ENCODE data around the gene ANKRD34A.
A peak's percentile ranks its signal among the peaks of the same experiment; 100 is the strongest.

Gene ANKRD34A

DNA sequence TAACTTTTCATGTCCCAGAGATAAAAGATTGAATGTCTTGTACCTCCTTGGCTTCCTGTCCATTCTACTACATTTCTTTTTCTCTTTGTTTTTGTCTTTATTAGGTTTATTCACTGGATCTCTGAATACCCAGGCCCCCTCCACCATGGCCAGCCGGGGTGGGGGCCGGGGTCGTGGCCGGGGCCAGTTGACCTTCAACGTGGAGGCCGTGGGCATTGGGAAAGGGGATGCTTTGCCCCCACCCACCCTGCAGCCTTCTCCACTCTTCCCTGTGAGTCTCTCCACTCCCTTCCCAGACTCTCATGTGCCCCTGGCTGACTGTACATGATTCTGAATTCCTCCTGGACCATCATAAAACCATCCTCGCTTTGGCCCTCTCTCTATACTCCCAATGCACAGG, 10.3 kb upstream of the ANKRD34A start:
- DNase-seq (ENCODE audit: low read depth in 3 of 3, low spot score in 1 of 3) = no peak

- no peak for DNase-seq (ENCODE audit: low read depth in 3 of 3, low spot score in 1 of 3)
Observed at GRCh38 chr1:145972580-145972979, 8.2 kb upstream of the ANKRD34A start.

DNA sequence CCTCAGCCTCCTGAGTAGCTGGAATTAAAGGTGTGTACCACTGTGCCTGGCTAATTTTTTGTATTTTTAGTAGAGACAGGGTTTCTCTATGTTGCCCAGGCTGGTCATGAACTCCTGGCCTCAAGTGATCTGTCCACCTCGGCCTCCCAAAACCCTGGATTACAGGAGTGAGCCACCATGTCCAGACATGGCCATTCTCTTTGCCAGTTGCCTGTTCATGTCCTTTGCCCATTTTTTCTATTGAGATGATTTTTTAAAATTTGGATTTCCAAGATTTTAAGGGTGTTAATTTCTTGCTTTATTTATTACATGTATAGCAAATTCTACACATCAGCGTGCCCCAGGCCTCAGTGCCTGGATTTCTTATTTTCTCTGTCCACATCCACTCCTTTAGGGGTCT, 2.9 kb upstream of the ANKRD34A start:
- DNase-seq (ENCODE audit: low read depth in 3 of 3, low spot score in 1 of 3) = no peak

DNA sequence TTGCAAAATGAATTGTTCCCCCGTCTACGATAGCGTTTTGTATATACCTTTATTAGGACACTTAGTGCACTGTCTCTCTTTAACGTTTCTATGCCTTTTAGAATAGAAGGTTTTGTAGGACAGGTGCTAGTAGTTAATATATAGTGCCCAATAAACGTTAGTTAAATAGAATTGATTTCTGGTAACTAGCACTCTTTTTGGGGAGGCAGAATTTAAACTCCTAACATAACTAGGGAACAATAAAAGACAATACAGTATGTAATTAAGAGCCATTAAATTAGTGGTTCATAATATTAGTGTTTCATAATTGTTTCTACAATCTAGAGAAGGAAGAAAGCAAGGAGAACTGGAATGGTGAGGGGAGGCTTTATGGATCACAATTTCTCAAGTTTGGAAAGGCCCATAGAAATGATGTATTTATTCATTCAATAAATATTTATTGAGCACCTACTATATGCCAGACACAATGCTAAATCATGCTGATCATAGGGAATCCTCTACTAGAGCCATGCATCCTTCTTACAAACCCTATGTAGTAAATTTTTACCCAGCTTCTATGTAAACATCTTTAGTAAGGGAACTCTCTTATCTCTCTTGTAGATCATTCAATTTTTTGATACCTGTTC, 857 bp upstream of the ANKRD34A start:
- no peak for DNase-seq (ENCODE audit: low read depth in 3 of 3, low spot score in 1 of 3)

GRCh38 chr1:145963265-145964019, 933 bp downstream of the ANKRD34A start:
- DNase-seq (ENCODE audit: low read depth in 3 of 3, low spot score in 1 of 3) = no peak

DNA sequence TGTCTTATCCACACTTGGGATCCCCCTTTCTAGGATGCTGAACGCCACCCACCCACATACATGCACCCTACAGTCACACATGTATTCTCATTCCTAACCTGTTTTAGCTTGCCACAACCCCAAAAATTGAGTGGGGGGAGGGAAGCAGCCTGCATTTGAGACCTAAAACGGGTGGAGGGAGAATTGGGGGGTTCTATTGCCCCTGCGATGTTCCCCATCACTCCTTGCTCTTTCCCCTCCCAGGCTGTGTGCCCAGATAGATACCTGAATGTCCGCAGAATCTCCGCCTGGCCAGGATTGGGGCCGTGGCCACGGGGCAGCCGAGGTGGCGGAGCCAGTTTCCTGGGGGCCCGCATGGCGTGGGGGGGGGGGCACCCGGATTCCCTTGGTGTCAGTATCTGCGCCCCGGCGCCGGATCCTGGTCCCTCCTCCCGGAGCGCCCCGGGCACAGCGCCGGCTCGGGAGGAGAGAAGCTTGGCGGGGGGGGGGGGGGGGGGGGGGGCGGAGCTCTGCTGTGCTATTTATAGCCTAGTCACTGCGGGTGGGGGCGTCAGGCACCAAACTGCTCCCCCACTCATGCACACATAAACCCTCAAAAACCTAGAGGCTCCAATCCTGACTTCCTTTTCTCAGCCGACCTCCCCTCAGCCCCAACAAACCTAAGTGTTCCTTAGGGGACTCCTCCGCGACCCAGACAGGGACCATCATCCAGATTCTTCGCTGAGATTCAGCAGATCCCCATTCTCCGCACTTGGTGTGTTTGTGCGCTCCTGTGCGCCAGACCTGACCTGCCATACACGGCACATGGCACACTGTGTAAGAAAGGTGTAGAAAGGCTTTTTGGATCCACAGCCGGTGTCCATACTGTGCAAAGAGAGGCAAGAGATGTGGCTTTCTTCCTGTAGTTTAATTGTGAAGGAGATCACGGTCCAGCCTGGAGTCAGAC, 1.9 kb downstream of the ANKRD34A start:
- DNase-seq (ENCODE audit: low read depth in 3 of 3, low spot score in 1 of 3) = no peak

- DNase-seq (ENCODE audit: low read depth in 3 of 3, low spot score in 1 of 3) = no peak
Observed at GRCh38 chr1:145961425-145962156, 2.8 kb downstream of the ANKRD34A start.

GRCh38 chr1:145961109-145961424, 3.3 kb downstream of the ANKRD34A start:
- no peak for DNase-seq (ENCODE audit: low read depth in 3 of 3, low spot score in 1 of 3)

DNA sequence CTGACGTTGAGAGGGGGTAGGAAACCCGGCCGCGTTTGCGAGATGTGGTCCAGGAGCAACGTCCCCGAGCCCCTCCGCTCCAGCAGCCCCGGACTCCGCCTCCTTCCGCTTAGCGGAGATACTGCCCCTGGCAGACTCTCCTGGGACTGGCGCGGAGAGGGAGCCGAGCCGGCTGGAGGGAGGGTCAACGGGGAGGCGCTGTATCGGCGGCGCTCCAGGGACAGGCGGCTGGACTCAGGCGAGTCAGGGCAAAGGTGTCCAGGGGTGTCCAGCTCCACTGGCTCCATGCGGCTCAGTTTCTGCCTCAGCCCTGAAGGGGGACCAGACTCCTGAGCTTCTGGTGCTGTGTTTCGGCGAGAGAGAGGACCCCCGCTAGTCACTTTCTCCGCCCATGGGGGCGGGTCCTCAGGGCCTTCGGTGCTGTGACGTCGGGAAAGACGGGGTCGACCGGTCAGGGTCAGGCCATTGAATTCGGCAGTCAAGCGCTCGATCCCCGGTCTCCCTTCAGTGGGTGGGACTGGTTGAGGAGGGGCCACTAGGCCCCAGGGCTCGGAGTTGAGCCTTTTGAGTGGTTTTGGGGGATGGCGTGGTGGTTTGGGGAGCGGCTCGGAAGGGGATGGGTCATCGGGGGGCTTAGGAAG, 3.8 kb downstream of the ANKRD34A start:
- no peak for DNase-seq (ENCODE audit: low read depth in 3 of 3, low spot score in 1 of 3)

DNA sequence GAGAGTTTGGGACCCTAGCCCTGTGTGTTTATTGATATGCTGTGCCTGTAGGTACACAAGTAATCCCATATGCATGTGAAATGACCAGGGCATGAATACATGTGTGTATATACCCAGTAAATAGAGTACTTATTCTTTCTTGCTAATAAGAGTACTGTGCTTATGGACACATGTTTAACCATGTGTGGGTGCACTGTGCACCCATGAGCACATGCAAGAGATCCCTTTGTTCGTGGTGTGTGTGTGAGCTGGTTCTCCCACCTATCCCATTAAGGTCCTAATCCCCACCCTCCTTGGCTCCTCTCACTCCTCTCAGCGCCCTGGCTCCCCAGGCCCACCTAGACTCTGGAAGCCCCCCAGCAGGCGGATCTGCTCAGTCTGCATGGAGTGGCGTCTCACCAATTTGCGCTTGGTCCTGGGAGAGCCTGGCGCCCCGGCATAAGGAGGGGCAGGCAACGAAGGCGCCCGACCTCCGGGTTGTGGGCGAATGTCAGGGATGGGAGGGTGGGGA, 4.4 kb downstream of the ANKRD34A start:
- DNase-seq (ENCODE audit: low read depth in 3 of 3, low spot score in 1 of 3) = no peak

GRCh38 chr1:145959333-145959732, 5.0 kb downstream of the ANKRD34A start:
- no peak for DNase-seq (ENCODE audit: low read depth in 3 of 3, low spot score in 1 of 3)

DNA sequence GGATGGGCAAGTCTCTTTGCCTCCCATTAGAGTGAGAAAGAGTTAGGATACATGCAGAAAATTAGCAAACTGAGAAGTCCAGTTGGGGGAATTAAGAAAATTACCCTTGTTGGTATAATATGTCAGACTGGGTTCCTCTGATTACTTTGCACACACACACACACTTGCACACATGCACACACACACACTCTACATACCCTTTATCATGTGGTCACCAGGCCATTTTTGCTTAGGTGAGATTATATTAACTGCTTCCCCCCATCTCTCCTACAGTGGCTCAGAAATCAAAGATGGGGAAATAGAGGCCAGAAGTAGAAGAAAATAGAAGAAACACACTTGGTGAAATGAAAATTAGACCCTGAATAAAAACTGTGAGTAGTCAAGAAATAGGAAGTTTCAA, 5.6 kb downstream of the ANKRD34A start:
- no peak for DNase-seq (ENCODE audit: low read depth in 3 of 3, low spot score in 1 of 3)

GRCh38 chr1:145957443-145958319, 6.7 kb downstream of the ANKRD34A start, which contains the start of gene LIX1L:
Gene LIX1L (minus strand): TSS chr1:145958017. CDS start chr1:145957927, 90 bp downstream.
- DNase-seq (ENCODE audit: low read depth in 3 of 3, low spot score in 1 of 3) = peak; percentile 83 to 87 (median 83)

DNA sequence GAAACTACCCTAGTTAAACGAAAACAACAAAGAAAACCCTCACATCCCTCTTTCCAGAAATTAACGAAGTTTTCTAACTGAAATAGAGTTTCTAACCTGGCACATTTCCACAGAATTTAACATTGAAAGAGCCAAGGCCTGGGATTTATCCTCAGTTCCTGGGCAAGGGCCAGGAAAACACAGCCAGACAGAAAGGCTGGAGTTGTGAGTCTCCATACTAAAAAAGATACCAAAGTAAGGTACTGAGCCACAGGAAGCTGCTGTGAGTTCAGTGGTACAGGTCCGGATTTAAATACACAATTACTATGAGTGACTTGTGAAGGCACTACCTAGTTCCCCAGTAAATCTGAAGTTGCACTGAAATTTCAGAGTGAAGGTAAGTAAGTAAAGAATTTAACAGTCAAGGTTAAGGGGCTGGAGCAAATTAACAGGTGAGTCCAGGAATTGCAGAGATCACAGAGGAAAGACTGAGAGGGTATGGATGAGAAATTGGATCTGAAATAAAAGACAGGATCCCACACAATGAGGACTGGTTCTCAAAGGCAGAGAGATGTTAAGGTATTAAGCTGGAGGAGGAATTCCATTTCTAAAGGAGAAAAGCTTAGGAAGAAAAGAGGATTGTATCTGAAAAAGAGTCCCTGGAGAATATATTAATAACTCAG, 7.5 kb downstream of the ANKRD34A start:
- no peak for DNase-seq (ENCODE audit: low read depth in 3 of 3, low spot score in 1 of 3)

DNA sequence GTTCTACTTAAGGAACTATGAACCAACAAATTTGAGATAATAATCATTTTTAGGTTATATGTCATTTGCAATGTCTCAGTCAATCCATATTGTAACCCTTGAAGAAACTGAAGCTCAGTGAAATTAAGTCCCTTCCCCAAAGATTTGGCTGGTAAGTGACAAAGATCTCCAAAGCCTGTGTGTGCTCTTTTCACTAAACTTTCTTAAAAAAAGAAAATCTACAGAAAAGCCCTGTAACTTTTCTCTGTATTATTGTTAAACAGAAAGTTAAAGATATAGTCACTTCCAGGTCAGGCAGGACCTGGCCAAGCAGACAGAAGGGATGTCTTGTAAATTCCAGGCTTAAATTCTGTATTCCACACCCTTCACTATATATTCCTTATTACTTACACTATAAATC, 8.0 kb downstream of the ANKRD34A start:
- no peak for DNase-seq (ENCODE audit: low read depth in 3 of 3, low spot score in 1 of 3)

DNA sequence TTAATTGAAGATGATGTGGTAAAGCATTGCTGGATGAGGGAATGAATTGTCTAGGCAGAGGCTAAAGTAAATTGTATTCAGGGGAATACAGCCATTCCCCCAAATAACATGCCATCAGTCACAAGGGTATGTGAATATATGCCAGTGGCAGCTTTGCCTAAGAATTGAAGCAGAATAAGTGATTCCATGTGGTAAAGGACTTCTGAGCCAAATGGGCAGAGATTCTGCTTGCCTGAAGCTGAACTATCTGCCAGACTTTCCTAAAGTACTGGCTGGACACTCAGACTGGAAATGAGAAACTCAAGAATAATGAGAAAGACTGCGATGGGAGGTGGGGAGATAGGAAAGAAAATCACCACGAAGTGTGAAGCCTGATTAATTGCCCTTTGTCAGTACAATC, 8.9 kb downstream of the ANKRD34A start:
- DNase-seq (ENCODE audit: low read depth in 3 of 3, low spot score in 1 of 3) = no peak

- DNase-seq (ENCODE audit: low read depth in 3 of 3, low spot score in 1 of 3) = no peak
Observed at GRCh38 chr1:145953861-145954260, 10.5 kb downstream of the ANKRD34A start.

- DNase-seq (ENCODE audit: low read depth in 3 of 3, low spot score in 1 of 3) = no peak
Observed at GRCh38 chr1:145952903-145953302, 11.5 kb downstream of the ANKRD34A start.

- no peak for DNase-seq (ENCODE audit: low read depth in 3 of 3, low spot score in 1 of 3)
Observed at GRCh38 chr1:145951526-145951925, 12.8 kb downstream of the ANKRD34A start.
